Retina (tissue), 1 donor: ENCODE data around the gene HCN2.
"Not testable (repeated sequence)": the region's sequence is repeated elsewhere in the genome, so short reads cannot be mapped to it uniquely, and the experiment has no call there.

Experiments
- DNase-seq: peaks from one replicate; pipeline ENCODE4 v3.0.0-alpha.2; 2016

Gene HCN2

GRCh38 chr19:572140-572742 is 17.4 kb upstream of the HCN2 start, which contains the start of gene BSG:
TSS of gene BSG (plus strand) at chr19:572596. CDS start at chr19:572635, 39 bp downstream.
- DNase-seq, result peak; percentile 97

GRCh38 chr19:572743-573518 is 16.8 kb upstream of the HCN2 start:
- DNase-seq, result peak; percentile 72

- no peak for DNase-seq
Observed at GRCh38 chr19:573519-573825, 16.2 kb upstream of the HCN2 start.

- DNase-seq, result peak; percentile 74
Observed at GRCh38 chr19:574658-575526, 14.8 kb upstream of the HCN2 start.

GRCh38 chr19:575527-576506 is 13.9 kb upstream of the HCN2 start:
- no peak for DNase-seq

- DNase-seq, result no peak
Observed at GRCh38 chr19:576768-577438, 12.8 kb upstream of the HCN2 start.

- DNase-seq, result no peak
Observed at GRCh38 chr19:577439-578392, 12.0 kb upstream of the HCN2 start.

- DNase-seq, result no peak
Observed at GRCh38 chr19:579111-579841, 10.4 kb upstream of the HCN2 start.

- DNase-seq, result no peak
Observed at GRCh38 chr19:579842-580155, 9.9 kb upstream of the HCN2 start.

GRCh38 chr19:580274-580835 is 9.3 kb upstream of the HCN2 start:
- DNase-seq, result no peak

GRCh38 chr19:581399-582111 is 8.1 kb upstream of the HCN2 start:
- DNase-seq, result no peak

- DNase-seq, result no peak
Observed at GRCh38 chr19:582497-583197, 7.0 kb upstream of the HCN2 start.

GRCh38 chr19:583198-583967 is 6.3 kb upstream of the HCN2 start:
- DNase-seq, result no peak

GRCh38 chr19:583968-584239 is 5.8 kb upstream of the HCN2 start:
- DNase-seq, result no peak

- DNase-seq, result peak; percentile 85
Observed at GRCh38 chr19:584240-585001, 5.3 kb upstream of the HCN2 start.

GRCh38 chr19:585146-585545 is 4.5 kb upstream of the HCN2 start:
- not testable (repeated sequence) for DNase-seq

- DNase-seq, result no peak
Observed at GRCh38 chr19:585551-586110, 4.0 kb upstream of the HCN2 start.
